OCI-LY1 (cell line): ENCODE results near the gene EML1.

ENCODE experiments used
- CTCF ChIP-seq: fragments of 200-600 bp; sonication (generic), shearing (Covaris generic); IDR thresholded peaks from 2 replicates; pipeline ENCODE4 v1.5.1; 2017; ENCODE audit warnings: mild to moderate bottlenecking, antibody characterized with exemption, low read length, moderate library complexity, mixed read lengths
- EZH2 ChIP-seq: fragments of 200-600 bp; sonication (generic), shearing (Covaris generic); IDR thresholded peaks from 2 replicates; pipeline ENCODE4 v1.8.0; 2017; ENCODE audit warnings: borderline replicate concordance, mixed run types, mild to moderate bottlenecking, antibody characterized with exemption, low read length, moderate library complexity, mixed read lengths

GRCh38 chr14:99744873-99745224, 48.4 kb upstream of the EML1 start:
- TF ChIP-seq CTCF (no peak), EZH2 (no peak)
